Measurements from ENCODE around the gene TBC1D1.

GRCh38 chr4:38071801-38072431 is 181.0 kb downstream of the TBC1D1 start:
- TF ChIP-seq CREB5 (CRISPR knock-in tag; IDR thresholded peaks at IDR 0.05; ENCODE audit: low read depth) (no peak), PATZ1 (CRISPR knock-in tag; IDR thresholded peaks at IDR 0.05; ENCODE audit: borderline replicate concordance) (no peak), GLIS3 (CRISPR knock-in tag; IDR thresholded peaks at IDR 0.05) (no peak)
